CD14-positive monocyte (primary cell): ENCODE measurements around the gene ZSWIM1. TPM values are rescaled to one million over a fixed set of nuclear protein-coding genes. Genes with fewer than 3 reads are reported as not detected.

ENCODE experiments used
- DNase-seq, 3 donors: peaks; one replicate each; pipeline ENCODE4 v3.0.0-alpha.2; 2011 to 2022
- H2AFZ ChIP-seq: 2 replicates; pipeline ENCODE4 v1.6.0; 2012; ENCODE audit warnings: mild to moderate bottlenecking, low read depth, low read length, inconsistent platforms; ENCODE audit not compliant: insufficient read depth, poor library complexity, severe bottlenecking
- H3K27ac ChIP-seq, 2 donors: 1 replicate in 1 of 2; 2 replicates in 1 of 2; pipeline ENCODE4 v1.5.1; 2012 to 2013; ENCODE audit warnings: low read length in 2 of 2, control low read depth in 1 of 2, inconsistent platforms in 1 of 2, low read depth in 1 of 2, mild to moderate bottlenecking in 1 of 2
- H3K27me3 ChIP-seq, 2 donors: one replicate each; pipeline versions ENCODE4 v1.6.0 to v1.6.1; 2011 to 2013; ENCODE audit warnings: low read length in 2 of 2; ENCODE audit not compliant: control insufficient read depth in 2 of 2, insufficient read depth in 2 of 2
- H3K36me3 ChIP-seq, 2 donors: replicated peaks in 1 of 2; 1 replicate in 1 of 2; 2 replicates in 1 of 2; pipeline versions ENCODE4 v1.5.1 to v1.6.1; 2012 to 2013; ENCODE audit warnings: low read length in 2 of 2, control low read depth in 1 of 2, inconsistent platforms in 1 of 2, mild to moderate bottlenecking in 1 of 2; ENCODE audit not compliant: insufficient read depth in 2 of 2, control insufficient read depth in 1 of 2
- H3K4me1 ChIP-seq, 2 donors: 1 replicate in 1 of 2; 2 replicates in 1 of 2; pipeline versions ENCODE4 v1.5.1 to v1.6.1; 2012 to 2013; ENCODE audit warnings: low read length in 2 of 2, control low read depth in 1 of 2, inconsistent platforms in 1 of 2, mild to moderate bottlenecking in 1 of 2, moderate library complexity in 1 of 2; ENCODE audit not compliant: insufficient read depth in 2 of 2, control insufficient read depth in 1 of 2
- H3K4me2 ChIP-seq: replicated peaks from 2 replicates; pipeline ENCODE3; 2012; ENCODE audit warnings: low read length, moderate library complexity, mild to moderate bottlenecking; ENCODE audit not compliant: poor library complexity, severe bottlenecking; ENCODE audit errors: extremely low read depth
- H3K4me3 ChIP-seq, 3 experiments: fragments of 200-600 bp in 1 of 3; sonication (generic) in 1 of 3; replicated peaks in 1 of 3; 1 replicate in 2 of 3; 2 replicates in 1 of 3; pipeline ENCODE4 v1.5.1; 2011 to 2013; ENCODE audit warnings: low read length in 3 of 3, mild to moderate bottlenecking in 3 of 3, control low read depth in 2 of 3, low read depth in 2 of 3, inconsistent platforms in 1 of 3, moderate library complexity in 1 of 3
- H3K79me2 ChIP-seq: 2 replicates; pipeline ENCODE4 v1.6.0; 2012; ENCODE audit warnings: mild to moderate bottlenecking, control low read depth, inconsistent platforms, low read length, moderate library complexity; ENCODE audit not compliant: insufficient read depth
- H3K9ac ChIP-seq: 2 replicates; pipeline ENCODE4 v1.6.0; 2017; ENCODE audit warnings: low read length, mild to moderate bottlenecking; ENCODE audit not compliant: insufficient read depth, poor library complexity, severe bottlenecking
- H3K9me3 ChIP-seq, 2 donors: replicated peaks in 1 of 2; 1 replicate in 1 of 2; 2 replicates in 1 of 2; pipeline versions ENCODE4 v1.5.1 to v1.6.1; 2012 to 2013; ENCODE audit warnings: low read length in 2 of 2, control low read depth in 1 of 2; ENCODE audit not compliant: control insufficient read depth in 1 of 2, insufficient read depth in 1 of 2
- H4K20me1 ChIP-seq: 2 replicates; pipeline ENCODE4 v1.6.0; 2012; ENCODE audit warnings: mild to moderate bottlenecking, low read length, control low read depth, moderate library complexity; ENCODE audit not compliant: insufficient read depth
- H3K27ac Mint-ChIP-seq, 7 donors: one replicate each; pipeline ENCODE4 v1.8.0; 2020; ENCODE audit warnings: mild to moderate bottlenecking in 7 of 7, mixed read lengths in 7 of 7, moderate library complexity in 6 of 7, inconsistent platforms in 2 of 7
- H3K27me3 Mint-ChIP-seq, 3 donors: one replicate each; pipeline ENCODE4 v1.8.0; 2021 to 2022; ENCODE audit warnings: low read depth in 3 of 3, mild to moderate bottlenecking in 3 of 3, mixed read lengths in 3 of 3, moderate library complexity in 3 of 3, inconsistent platforms in 1 of 3
- H3K36me3 Mint-ChIP-seq, 2 donors: one replicate each; pipeline ENCODE4 v1.8.0; 2020; ENCODE audit warnings: mixed read lengths in 2 of 2, inconsistent platforms in 1 of 2, mild to moderate bottlenecking in 1 of 2
- H3K4me1 Mint-ChIP-seq: one replicate; pipeline ENCODE4 v1.8.0; 2020; ENCODE audit warnings: mild to moderate bottlenecking, mixed read lengths
- H3K4me3 Mint-ChIP-seq, 2 donors: one replicate each; pipeline ENCODE4 v1.8.0; 2020; ENCODE audit warnings: mild to moderate bottlenecking in 2 of 2, mixed read lengths in 2 of 2, moderate library complexity in 1 of 2
- H3K9me3 Mint-ChIP-seq, 7 donors: one replicate each; pipeline ENCODE4 v1.8.0; 2020 to 2022; ENCODE audit warnings: mixed read lengths in 7 of 7, mild to moderate bottlenecking in 6 of 7, moderate library complexity in 6 of 7, inconsistent platforms in 2 of 7
- WGBS: methylation state at CpG from one replicate; pipeline ENCODE4 v1.1.5; 2013; ENCODE audit warnings: missing lambda C conversion rate; ENCODE audit not compliant: insufficient coverage; 5-methylcytosine and 5-hydroxymethylcytosine counted together
- intact Hi-C, 2 donors: fragments of 100-400 bp; cut with micrococcal nuclease; formaldehyde crosslinking; loops; one replicate each; pipeline versions ENCODE4 v1.15.0 to v1.15.1; 2023
- polyA plus RNA-seq, 3 donors: library from polyadenylated mRNA; depleted of rRNA in 1 of 3; unstranded in 2 of 3; stranded (reverse) in 1 of 3; fragments of 300-500 nt in 2 of 3; fragments of >200 nt in 1 of 3; fragmentation: Illumina TruSeq in 2 of 3; gene quantifications; 1 replicate in 2 of 3; 2 replicates in 1 of 3; pipeline ENCODE4 v1.2.3, GENCODE V29; 2012 to 2021
- TF ChIP-seq, protein P1 (sequence below): fragments of 200-600 bp; IDR thresholded peaks from one replicate; pipeline ENCODE4 v1.8.0; 2022; ENCODE audit warnings: antibody characterized with exemption, mild to moderate bottlenecking

The ZSWIM1 gene
- polyA plus RNA-seq, 3 donors = 2.5 to 2.6 (median 2.5) TPM

DNA sequence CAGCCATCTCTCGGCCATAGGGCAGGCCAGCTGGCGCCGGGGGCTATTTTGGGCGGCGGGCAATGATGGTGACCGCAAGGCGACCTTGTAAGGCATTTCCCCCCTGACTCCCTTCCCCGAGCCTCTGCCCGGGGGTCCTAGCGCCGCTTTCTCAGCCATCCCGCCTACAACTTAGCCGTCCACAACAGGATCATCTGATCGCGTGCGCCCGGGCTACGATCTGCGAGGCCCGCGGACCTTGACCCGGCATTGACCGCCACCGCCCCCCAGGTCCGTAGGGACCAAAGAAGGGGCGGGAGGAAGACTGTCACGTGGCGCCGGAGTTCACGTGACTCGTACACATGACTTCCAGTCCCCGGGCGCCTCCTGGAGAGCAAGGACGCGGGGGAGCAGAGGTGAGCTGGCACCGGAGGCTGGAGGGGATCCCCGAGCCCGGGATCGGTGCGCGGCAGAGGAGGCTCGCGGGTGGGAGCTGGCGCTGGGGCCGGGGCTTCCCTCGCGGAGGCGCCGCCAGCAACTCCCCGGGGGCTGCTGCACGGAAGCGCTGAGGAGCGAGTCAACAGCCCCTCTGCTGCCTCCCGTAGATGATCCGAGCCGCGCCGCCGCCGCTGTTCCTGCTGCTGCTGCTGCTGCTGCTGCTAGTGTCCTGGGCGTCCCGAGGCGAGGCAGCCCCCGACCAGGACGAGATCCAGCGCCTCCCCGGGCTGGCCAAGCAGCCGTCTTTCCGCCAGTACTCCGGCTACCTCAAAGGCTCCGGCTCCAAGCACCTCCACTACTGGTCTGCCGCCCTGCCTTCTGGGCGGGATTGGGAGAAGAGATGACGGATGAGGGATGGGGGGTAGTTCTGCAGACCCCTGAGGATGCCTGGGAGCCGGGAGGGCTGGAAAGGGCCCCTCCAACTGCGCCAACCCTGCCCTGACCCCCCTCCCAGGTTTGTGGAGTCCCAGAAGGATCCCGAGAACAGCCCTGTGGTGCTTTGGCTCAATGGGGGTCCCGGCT lies 10.3 kb downstream of the ZSWIM1 start, which contains the start of the genes CTSA and NEURL2:
Gene CTSA (plus strand): TSS at position 351 of the 999 bp plus-strand sequence. CDS start 234 bp downstream, at position 585.
Gene NEURL2 (minus strand): TSS at position 224 of the 999 bp plus-strand sequence. CDS start 217 bp downstream, at position 7.
- H3K9ac ChIP-seq = peak within 1 kb of the TSS; percentile 78
- H3K27ac ChIP-seq = peak within 1 kb of the TSS; percentile 59 to 87
- H3K4me1 ChIP-seq = peaks cover 36 to 46% of the 10 kb centered on the region in 2 donors
- under 1% methylated on average over 67 of the region's 78 CpGs for WGBS
- peaks cover 40 to 48% of the 10 kb centered on the region in 2 donors for H3K36me3 Mint-ChIP-seq
- peak within 1 kb of the TSS; percentile 92 for H2AFZ ChIP-seq
- TF ChIP-seq, protein P1, sequence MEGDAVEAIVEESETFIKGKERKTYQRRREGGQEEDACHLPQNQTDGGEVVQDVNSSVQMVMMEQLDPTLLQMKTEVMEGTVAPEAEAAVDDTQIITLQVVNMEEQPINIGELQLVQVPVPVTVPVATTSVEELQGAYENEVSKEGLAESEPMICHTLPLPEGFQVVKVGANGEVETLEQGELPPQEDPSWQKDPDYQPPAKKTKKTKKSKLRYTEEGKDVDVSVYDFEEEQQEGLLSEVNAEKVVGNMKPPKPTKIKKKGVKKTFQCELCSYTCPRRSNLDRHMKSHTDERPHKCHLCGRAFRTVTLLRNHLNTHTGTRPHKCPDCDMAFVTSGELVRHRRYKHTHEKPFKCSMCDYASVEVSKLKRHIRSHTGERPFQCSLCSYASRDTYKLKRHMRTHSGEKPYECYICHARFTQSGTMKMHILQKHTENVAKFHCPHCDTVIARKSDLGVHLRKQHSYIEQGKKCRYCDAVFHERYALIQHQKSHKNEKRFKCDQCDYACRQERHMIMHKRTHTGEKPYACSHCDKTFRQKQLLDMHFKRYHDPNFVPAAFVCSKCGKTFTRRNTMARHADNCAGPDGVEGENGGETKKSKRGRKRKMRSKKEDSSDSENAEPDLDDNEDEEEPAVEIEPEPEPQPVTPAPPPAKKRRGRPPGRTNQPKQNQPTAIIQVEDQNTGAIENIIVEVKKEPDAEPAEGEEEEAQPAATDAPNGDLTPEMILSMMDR = no peak
- H3K4me3 ChIP-seq = peak within 1 kb of the TSS; percentile 62 to 95 (median 72)
- no peaks in the 10 kb centered on the region for H3K9me3 ChIP-seq
- H3K4me3 Mint-ChIP-seq = peak within 1 kb of the TSS; percentile 91 to 93
- no peaks in the 10 kb centered on the region for H3K27me3 ChIP-seq
- peaks cover 33% of the 10 kb centered on the region for H3K4me1 Mint-ChIP-seq
- H3K9me3 Mint-ChIP-seq = peaks cover 0 to 2% (median 0%) of the 10 kb centered on the region in 7 donors
- peak within 1 kb of the TSS; percentile 85 to 96 (median 91) for H3K27ac Mint-ChIP-seq
- H3K27me3 Mint-ChIP-seq = no peaks in the 10 kb centered on the region
- peaks cover 28% of the 10 kb centered on the region for H4K20me1 ChIP-seq
- H3K36me3 ChIP-seq = peaks cover 33 to 49% of the 10 kb centered on the region in 2 donors
- peak; percentile 73 to 89 (median 82) for DNase-seq
- intact Hi-C loops = loop anchor here (2.0 to 5.0 kb wide), 2 partner anchors 34 to 44 kb away; partner anchors contain the start of genes ACOT8 (in 1 of the 2), PCIF1 (in 1 of the 2) and ZSWIM3 (in 1 of the 2)
- H3K4me2 ChIP-seq = peak within 1 kb of the TSS; percentile 99
- H3K79me2 ChIP-seq = peaks cover 43% of the 10 kb centered on the region
